NOMO-1 treated with DMSO at 0.1 percent for 48 hours (cell line): Measurements from ENCODE around the gene PLET1.

Source experiments
- DNase-seq: peaks from one replicate; lab custom pipeline; 2025; ENCODE audit not compliant: unreplicated experiment; lab: John Stamatoyannopoulos, UW

PLET1 gene

DNA sequence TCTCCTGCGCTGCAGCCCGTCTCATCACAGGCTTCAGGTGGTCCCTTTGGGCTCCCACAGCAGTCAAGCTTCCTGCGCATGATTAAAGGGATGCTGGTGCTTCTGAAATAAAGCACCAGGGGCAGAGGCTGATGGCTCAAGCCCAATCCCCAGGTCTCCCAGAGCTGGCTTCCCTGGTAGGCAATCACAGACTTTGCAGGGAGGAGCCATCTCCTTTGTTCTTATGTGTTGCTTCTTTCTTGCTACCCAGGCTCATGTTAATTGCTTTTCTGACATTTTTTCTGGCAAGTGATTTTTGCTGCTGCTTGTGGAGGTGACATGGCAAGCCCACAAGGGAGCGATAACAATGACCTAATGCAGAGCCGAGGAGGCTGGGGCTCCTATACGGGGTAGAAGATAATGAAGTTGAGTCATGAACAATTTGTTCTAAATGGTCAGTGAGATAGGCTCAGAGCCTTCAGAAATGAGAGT, 25.2 kb upstream of the PLET1 start:
- DNase-seq, result no peak

DNA sequence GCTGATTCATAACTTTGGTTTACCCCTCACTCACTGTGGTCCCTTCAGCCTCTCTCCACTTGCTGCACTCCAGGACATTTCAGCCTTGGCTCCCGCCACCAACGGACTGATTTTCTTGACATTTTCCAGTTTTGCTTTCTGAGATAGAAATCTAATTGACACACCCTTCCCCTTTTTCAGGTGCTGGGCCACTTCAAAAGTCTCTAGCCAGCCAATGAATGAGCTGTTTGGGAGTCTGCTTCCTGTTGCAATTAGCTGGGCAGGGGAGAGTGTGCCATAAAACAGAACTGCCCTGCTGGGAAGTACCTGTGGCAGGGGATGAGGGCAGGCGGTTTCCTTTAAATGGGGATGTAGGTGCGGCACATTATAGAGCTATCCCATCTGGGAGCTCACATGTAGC, 21.1 kb upstream of the PLET1 start:
- peak; percentile 38 for DNase-seq

DNA sequence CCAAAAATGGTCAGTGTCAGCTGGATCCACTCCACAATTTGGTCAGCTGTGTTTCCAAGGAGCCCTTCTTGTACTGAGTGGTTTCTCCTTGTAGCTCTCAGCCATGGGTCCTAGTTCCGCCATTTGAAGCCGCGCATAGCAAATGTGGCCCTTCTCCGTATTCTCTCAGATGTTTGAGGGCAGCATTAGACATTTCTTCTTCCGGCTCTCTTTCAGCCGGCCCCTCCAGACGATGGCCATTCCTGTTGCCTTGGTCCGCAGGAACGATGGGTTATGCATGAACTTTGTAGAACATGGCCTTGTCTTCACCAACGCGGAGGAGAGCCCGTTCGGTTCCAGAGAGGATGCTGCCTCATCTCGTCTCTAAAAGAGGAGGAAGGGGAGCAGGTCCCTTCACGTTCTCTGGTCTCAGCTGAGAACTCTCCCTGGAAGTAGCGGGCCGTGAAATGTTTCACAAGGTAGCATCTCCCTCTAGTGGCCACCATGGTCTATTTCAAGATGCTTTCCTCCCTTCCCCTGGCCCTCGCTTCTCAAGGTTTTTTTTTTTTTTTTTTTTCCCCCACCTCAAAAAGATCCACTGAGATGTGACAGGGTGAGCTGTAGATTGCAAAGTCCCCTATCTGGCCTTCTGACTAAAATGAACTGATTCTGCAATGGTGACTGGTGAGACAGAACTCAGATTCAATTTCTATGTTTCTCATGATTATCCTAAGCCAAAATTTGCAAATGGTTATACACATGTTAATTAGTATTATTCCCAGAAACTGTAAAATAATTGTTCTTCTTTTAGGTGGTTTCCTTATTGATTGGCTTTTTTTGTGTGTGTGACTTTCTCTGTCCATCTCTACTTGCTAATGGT, 19.8 kb upstream of the PLET1 start:
- DNase-seq, result peak; percentile 80

DNA sequence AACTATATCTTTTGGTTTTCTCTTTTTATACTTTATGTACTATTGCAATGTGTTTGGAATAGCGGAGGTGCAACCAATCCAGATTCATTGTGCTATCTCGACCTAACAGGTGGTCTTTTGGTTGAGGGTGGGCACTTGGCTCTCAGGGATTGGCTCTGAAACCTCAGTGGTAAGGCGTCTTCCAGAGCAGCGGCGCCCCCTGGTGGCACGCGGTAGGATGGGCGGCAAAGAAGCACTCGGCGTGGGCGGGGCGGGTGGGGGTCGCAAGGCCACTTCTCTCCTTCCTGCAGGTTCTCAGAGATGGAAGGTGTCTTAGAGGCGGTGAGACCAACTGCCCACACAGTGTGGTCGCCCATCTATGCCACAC, 19.2 kb upstream of the PLET1 start:
- DNase-seq, result peak; percentile 30

DNA sequence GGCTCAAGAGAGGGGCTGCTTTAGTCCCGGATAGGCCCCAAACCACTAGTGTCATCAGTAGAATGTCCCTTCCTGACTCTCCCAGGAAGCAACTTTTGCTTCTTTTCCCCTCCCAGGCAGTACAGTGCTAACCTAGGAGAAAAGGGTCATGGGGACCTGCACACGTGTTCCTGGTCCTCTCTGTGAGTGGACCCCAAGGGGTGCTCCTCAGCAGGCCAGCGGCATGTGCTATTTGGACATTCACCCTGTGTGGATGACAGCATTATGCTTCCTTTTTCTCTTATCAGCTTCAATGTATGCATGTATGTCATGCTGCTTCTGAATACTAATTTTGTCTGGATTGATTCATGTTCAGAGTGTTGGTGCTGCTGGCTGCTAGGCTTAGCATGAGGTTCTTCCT, 18.1 kb upstream of the PLET1 start:
- DNase-seq, result no peak

DNA sequence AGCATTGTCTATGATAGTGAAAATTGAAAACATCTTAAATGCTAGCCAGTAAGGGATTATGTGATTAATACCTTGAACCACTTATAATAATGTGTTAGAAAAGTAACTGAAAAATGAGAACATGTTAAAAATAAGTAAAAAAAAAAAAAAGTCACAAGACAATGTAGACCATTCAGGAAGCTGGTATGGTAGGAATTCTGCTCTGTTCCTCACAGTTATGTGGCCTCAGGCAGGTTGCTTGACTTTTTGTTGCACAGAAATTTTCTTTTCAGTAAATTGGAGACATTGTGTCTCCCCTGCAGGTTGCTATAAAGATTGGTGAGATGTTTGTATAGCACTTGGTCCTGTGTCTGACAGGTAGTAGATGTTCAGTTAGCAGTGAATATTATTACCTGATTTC, 17.3 kb upstream of the PLET1 start:
- DNase-seq, result no peak

DNA sequence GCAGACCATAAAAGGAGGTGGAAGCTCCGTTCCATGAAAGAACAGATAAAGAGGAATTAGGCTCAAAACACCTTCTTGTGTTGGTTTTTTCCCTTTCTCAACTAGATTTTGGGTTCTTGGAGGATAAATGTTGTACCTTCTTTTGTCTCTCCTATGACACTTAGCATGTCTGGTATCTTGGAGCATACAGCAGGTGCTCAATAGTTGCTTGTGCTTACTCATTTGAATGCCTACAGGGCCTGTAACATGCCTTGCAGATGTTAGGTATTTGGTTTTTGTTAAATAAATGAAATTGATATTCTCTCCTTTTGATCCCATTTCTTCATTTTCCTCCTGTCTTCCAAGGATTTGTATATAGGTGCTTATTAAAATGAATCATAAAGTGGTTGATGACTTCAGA, 16.4 kb upstream of the PLET1 start:
- no peak for DNase-seq

DNA sequence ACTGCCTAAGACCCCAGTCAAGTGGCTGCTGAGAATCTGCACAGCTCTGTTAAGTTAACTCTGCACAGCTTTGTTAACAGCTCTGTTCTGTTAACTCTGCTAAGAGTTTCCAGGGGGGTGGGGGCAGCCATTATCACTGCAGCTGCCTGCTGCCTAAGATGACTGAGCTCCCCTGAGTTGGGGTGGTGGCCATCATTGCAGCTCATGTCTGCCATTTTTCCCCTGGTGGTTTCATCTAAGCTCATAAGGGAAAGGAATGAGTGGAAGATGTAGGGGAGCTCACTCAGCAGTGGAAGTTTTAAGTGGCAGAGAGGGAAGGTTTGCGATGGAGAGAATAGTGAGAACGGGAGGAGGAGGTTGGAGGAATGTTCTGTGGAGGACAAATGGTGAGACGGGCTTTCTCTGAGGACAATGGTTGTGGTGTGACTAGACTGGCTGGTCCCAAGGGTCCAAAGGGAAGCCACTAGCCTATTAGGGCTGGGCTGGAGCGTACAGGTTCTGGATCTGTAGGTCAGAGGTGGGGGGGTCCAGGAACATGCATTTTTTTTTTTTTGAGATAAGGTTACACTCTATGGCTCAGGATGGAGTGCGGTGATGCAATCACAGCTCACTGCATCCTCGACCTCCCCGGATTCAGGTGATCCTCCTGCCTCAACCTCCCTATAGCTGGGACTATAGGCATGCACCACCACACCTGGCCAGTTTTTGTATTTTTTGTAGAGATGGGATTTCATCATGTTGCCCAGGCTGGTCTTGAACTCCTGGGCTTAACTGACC, 13.5 kb upstream of the PLET1 start:
- DNase-seq, result no peak

DNA sequence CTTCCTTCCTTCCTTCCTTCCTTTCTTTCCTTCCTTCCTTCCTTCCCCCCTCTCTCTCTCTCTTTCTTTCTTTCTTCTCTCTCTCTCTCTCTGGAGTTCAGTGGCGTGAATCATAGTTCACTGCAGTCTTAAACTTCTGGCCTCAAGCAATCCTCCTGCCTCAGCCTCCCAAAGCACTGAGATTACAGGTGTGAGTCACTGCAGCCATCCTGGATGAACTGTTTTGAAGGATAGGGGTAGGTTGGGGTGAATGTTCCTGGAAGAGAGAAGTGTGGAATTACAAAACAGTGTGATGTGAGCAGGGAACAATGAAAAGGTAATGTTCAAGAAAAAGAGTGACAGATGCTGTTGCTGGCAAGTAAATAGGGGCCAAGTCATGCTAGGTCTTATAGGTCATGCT, 12.4 kb upstream of the PLET1 start:
- no peak for DNase-seq

DNA sequence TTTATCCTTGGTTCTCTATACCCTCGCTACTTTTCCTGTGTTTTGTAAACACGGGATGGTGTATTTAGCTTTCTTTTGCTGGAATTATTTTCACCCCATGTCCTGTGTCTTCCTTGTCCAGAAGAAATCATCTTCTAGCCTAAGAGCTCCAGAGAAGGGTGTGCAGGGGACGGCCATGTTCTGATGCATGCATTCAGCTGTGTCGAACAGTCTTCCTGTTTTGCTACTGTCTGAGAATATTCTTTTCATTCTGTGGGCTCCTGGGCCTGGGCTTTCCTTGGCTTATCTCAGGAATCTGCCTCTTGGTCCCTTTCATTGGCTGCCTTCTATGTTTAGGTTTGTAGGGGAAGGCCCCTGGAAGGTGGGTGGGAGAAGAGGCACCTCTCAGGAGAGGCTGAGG, 10.6 kb upstream of the PLET1 start:
- no peak for DNase-seq

DNA sequence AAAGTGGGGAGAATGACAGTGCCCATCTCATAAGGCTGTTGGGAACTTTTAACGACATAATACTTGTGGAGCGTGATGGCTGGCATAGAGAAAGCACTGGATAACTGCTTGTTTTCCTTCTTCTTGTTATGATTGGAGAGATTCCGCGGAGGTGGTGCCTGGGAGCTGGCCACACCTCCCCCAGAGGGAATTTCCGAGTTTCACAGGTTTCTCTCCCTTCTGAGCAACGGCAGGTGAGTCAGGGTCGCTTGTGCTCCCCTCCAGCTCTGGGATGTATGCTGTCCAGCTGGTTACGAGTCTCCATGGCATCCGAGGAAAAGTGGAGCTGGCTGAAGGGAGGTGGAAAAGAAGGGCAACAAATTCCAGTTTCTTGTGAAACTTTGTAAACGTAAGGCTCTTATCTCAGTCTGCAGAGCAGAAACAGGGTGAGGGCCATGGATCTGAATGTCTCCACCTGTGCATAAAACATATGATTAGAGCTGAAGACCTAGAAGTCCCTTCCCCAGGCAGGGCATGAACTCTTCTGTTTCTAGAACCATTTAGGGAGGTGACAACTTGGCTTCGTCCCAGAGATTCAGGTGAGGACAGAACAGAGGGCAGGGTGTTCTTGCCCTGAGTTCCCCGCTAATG, 10.0 kb upstream of the PLET1 start:
- DNase-seq, result no peak

DNA sequence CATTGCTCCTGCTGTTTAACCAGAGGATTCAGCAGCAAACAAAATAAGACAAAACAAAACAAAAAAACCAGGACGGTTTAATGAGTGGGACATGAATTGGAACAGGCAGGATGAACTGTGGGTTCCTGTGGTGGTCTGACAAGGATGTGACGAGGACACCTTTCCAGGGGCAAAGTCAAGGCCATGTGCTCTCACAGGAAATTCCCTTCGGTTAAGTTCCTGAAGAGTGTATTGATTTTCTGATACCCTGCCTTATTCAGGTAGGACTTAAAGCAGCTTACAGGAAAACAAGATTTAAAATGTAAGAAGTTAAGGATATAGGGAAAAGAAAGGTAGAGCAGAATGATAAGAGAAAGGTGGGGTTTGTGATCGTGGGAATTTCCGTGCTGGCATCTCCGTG, 8.5 kb upstream of the PLET1 start:
- DNase-seq, result no peak

DNA sequence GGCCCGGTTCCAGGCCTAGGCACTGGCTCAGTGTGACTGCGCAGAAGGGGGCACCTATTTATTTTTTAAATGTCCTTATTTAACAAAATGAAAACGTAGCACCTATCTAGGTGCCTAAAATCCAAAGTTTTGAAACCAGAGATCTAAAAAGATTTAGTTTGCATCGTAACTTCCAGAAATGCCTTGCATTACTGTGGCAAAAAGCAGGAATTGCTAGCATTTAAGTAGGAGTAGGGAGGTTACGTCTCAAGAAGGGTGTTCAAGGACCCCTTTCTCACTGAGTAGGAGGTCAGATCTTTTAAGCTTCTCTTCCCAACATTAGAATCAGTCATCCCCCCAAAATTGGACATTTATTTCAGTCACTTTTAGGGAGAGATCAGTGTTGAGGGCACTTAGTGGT, 7.7 kb upstream of the PLET1 start:
- DNase-seq, result no peak

DNA sequence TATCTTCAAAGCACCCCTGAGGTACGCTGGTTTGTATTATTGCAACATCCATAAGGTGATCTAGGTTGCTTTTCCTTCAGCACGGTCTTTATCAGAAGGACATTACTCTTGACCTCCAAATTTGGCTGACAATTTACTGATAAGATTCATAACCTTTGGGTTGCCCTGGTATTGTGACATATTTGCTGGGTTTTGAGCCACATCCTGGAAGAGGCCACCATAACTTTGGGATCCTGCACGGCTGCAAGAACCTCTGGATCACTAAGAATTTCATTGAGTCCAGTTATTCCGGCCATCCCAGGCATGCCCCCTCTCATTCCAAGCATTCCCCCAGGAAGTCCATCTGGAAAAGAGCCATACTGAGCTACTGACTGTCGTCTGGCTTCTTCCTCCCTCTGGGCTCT, 6.5 kb upstream of the PLET1 start:
- no peak for DNase-seq

DNA sequence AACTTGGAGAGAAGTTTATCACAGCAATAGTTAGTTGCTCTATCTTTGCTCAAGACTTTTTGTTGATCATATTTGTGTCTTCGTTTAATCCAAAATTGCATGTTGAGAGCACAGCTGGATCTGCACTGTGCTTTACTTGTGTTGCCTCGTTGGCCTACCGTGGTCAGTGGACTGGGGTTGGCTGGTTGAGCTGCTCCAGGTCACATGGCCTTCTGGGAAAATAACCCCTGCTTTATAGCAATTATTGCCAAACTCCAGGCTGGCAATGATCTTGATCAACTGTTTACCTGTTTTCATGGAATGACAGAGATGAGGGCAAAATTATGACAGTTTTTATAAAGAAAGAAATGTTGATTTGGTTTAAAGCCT, 5.7 kb upstream of the PLET1 start:
- no peak for DNase-seq

DNA sequence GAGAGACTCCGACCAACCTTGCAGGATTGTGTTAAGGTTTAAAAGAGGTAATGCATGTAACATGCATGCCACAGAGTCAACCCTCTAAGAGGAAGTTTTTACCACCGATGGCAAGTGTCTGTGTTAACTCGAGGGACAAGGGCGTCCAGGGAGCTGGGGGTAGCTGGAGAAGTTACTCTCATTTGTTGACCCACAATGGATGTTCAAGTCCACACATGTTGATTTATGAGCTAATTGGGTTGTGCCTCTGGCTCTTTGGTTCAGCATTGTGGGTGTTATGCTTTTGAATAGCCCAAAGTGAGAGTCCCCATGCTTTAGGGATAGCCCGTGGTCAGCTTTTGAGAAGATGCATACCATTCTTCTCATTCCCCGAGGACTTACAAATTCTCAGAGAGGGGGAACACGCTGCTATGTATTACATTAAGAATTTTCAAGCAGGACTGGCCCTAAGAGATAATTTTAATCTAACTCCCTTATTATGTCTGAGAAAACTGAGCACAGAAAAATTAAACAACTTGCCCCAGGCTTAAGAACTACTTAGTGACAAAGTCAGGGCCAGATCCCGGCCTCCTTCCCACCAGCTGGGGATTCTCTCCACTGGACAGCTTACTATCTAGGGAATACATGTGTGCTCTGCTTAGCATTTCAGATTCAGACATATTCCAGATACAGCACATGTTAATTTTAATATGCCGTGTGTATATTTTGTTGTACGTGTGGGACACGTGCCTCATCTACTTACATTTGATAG, 5.2 kb upstream of the PLET1 start:
- no peak for DNase-seq

DNA sequence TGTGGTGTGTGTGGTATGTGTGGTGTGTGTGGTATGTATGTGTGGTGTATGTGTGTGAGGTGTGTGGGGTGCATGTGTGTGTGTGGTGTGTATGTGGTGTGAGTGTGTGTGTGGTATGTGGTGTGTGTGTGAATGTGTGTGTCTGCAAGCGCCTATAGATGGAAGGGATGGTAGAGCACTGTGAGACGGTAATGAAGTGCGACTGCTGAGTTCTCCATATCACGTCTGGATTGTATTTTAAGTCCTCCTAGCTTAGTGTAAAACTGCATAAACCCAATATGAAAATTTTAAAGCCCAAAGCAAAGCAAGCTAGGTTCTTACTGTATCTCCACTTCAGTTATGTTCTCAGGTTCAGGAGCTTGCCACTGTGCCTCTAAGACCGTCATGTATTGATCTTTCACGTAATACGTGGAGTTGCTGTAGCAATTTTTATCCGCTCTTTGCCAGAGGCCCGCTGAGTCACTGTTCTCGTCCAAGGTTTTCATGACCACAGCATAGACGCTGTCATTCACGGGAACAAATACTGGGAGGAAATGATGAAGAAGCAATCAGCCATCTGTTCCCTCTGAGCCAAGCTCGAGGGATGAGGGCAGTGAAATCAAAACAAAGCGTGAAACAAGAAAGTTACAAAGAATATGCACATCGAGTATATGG, 5.5 kb downstream of the PLET1 start:
- no peak for DNase-seq

DNA sequence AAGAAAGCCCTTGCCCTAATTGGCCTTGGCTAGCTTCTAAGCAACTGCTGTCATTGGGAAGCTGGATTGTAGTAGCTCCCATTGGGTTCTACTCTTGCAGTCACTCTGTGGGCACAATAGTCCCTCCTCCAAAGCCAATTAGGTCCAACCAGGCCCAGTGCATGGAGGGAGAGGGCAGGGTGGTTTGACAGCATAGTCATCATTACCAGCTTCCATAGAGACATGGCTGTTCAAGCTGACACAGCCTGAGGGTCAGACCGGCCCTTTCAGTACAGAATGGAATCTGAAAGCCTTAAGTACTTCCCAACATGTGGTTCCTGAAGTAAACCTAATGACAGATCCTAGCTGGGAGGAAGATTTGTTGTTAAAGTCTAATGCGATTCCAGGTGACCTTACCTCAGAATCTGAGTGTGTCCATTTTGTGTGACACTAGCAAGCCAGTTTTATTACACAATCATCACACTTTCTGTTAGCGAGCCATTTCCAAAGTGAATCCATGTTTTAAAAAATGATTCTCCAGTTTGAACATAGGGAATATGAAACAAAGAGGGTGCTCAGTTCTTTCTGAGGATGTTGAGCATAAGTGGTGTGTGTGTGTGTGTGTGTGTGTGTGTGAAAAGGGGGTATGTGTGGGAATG, 6.9 kb downstream of the PLET1 start:
- DNase-seq, result no peak

DNA sequence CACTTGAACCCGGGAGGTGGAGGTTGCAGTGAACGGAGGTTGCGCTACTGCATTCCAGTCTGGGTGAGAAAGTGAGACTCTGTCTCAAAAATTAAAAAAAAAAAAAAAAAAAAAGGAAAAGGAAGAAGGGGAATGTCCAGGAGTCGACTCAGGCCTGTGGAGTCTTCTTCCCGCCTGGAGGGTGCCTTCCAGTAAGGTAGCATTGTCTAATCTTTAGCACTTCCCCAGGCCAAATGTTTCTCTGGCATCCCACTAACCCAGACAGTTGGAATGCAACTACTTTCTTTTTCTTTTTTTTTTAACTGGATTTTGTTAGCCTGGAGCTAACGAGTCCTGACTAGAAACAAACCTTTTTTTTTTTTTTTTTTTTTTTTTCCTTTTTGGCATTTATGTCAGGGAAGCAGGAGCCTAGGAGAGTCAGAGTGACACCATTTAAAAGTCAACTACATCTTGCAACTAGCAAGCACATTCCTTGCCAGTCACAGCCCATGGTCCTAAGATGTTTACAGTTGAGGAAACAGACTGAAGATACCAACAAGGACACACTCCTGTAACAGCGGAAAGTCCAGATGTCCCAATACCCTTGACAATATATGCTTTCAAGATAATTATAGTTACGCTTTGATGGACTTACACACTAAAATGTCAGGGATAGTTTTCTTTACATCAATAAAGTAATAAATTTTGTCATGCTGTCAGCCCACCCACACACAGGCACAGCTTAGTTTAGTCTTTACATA, 10.6 kb downstream of the PLET1 start:
- no peak for DNase-seq

DNA sequence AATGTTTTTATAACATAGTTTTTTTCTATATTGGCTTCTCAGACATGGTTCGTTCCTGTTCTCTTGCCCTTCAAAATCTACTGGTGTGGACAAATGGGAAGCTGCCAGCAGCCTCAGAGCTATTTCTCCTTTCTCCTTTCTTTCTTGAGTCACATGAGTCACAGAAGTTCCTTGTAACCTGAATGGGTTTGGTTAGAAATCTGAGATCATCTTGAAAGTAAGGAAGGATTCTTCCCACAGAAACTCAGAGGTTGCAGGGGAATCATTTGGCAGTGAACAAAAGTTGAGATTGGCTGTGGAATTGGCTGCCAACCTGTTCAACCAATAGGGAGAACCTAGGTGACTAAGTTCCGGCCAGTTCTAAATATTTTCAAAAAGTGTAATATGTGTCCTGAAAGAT, 12.5 kb downstream of the PLET1 start:
- no peak for DNase-seq
